ENCODE data around the gene MRPL44.
"Not testable (repeated sequence)": the region's sequence is repeated elsewhere in the genome, so short reads cannot be mapped to it uniquely, and the experiment has no call there.

MRPL44 gene

GRCh38 chr2:223973606-223974005 is 16.3 kb downstream of the MRPL44 start:
- DNase-seq, result no peak

DNA sequence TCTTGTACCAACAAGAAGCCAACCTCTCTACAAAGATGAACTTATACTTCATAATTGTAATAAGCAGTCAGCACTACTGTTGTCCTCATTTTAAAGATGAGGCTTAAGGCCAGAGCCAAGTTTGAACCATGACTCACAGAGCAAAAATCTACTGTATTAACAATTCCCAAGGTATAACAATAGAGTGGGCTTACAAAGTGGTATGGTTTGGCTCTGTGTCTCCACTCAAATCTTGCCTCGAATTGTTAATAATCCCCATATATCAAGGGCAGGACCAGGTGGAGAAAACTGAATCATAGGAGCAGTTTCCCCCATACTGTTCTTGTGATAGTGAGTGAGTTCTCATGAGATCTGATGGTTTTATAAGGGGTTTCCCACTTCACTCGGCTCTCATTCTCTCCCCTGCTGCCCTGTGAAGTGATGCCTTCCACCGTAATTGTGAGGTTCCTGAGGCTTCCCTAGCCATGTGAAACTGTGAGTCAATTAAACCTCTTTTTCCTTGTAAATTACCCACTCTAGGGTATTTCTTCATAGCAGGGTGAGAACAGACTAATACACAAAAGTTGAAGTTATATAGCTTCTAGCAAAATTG is 19.5 kb downstream of the MRPL44 start:
- no peak for DNase-seq

GRCh38 chr2:223978451-223978850 is 21.2 kb downstream of the MRPL44 start:
- no peak for DNase-seq

GRCh38 chr2:223979730-223980396 is 22.6 kb downstream of the MRPL44 start:
- DNase-seq, result no peak

DNA sequence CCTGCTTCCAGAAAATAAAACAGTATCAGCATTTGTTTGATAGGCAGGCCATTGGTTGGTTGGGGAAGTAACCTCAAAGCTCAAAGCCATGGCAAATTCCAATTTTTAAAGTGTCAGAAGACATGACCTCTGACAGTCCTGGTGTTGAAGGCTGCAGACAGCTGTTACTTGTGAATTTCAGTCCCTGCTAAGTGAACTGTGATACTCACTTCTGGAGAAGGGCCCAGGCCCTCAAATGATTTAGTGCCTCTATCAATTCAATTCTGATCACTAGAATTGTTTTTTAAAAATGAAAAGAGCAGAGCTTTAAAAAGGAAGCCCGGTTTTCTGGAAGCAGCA is 23.1 kb downstream of the MRPL44 start:
- DNase-seq, result no peak

DNA sequence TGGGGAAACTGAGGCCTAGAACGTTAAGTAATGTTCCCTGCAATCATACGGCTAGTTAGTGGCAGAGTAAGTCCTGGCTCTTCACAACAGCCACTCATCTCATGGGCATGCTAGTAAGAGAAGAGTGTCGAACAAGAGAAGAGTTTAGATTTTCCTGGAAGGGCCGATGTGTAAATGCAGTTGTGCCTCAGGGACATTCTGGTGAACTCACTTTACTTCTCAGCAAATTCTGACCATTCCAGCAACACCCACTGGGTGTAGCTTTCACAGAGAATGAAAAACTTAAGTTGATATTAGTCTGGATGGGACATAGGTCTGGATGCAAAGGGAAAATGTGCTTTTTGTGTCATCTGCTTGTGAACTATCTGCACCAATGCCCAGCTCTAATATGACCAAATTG is 23.5 kb downstream of the MRPL44 start:
- DNase-seq, result no peak

DNA sequence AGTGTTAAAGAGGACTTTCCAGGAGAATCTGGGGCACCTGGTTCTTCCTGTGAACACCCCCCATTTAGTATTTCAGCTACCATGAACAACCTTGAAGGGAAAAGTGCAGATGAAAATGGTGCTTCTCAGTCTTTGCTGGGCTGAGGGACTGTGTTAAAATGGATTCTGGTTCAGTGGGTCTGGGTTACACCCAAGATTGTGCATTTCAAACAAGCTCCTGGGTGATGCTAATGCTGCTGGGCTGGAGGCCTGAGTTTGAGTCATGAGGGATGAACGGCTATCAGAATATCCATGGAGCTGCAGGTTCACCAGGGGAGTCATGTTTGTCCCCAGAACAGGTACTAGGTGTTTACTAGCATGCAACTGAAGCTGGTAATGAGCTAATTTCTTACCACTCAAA is 24.0 kb downstream of the MRPL44 start:
- DNase-seq, result no peak

- no peak for DNase-seq
Observed at GRCh38 chr2:223989206-223989855, 32.1 kb downstream of the MRPL44 start.

DNA sequence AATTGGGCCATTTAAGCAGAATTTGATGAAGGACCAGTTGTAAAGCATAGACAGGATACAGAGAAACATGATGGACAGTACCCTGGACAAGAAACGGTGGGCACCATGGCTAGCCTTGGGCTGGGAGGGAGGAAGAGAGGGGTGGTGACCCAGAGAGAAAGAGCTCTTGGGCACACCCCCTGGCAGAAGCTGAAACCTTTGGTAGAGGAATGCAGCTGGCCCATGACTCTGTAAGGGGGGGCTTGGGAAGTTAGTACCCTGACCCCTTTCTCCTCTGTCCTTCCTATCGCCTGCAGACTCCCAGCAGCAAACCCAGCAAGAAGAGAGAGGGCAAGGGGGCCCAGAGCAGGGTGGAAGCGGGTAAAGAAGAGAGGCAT is 32.6 kb downstream of the MRPL44 start:
- no peak for DNase-seq

DNA sequence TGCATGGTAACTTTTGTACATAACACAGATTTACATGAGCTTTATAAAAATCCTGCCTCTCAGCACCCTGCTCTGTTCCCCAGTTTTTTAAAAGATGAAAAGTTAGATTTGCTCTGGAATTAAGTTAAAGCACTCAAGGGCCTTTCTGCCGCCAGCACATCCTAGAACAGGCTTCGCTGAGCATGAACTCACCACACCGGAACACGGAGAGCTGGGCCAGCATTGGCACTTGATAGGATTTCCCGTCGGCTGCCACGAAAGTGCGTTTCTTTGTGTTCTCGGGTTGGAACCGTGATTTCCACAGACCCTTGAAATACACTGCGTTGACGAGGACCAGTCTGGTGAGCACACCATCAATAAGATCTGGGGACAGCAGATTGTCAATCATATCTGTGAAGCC is 34.3 kb downstream of the MRPL44 start:
- DNase-seq, result no peak

DNA sequence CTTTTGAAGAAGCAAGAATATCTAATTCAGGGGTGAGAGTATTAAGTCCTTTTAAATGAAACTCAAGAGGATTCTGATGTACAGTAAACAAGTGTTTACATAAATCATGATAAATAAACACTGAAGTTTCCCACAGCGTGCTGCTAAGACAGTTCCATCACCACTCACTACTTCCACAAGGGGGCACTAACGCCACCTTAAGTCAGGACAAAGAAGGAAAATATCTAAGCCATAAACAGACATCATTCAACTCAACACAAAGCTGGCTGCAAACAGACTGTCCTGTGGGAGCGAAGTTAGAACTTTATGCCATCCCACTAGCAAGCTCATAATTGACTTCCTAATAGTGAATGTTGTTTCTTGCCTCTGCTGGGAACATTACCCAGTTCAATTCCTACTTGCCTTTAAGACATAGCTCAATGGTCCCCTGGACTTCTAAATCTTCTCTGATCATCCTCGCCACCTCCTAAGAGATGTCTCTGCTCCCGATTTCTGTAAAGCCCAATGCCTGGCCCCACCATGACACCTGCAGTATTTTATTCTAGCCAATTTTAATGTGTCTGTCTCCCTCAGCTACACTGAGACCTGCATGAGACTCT is 36.5 kb downstream of the MRPL44 start:
- peak; percentile 28 for DNase-seq

DNA sequence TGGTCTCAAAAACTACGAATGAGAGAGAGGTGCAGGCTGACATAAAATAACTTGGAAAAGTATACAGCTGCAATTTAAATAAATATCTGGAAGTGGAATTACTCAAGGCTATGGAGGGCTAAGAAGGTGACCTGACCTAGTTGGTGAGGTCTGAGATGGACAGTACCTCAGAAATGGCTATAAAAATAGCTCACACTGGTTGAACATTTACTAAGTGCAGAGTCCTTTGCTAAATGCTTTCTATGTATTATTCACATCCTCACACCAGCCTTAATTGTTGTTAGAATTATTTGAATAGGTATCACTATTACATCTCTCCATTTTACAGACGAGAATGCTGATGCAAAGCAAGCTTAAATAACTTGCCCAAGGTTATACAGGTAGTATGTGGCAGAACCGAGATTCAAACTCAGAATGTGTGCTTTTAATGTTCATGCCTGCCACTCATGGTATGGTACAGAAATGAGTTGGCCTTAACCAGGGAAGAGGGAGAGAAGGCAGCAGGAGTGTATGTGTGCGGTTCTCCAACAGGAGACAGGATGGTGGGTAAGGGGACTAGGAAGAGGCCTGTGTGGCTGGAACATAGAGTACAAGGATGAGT is 37.4 kb downstream of the MRPL44 start:
- no peak for DNase-seq

- no peak for DNase-seq
Observed at GRCh38 chr2:223995569-223995968, 38.3 kb downstream of the MRPL44 start.

- DNase-seq, result no peak
Observed at GRCh38 chr2:223996391-223996790, 39.1 kb downstream of the MRPL44 start.

- DNase-seq, result no peak
Observed at GRCh38 chr2:223997938-223998337, 40.7 kb downstream of the MRPL44 start.

DNA sequence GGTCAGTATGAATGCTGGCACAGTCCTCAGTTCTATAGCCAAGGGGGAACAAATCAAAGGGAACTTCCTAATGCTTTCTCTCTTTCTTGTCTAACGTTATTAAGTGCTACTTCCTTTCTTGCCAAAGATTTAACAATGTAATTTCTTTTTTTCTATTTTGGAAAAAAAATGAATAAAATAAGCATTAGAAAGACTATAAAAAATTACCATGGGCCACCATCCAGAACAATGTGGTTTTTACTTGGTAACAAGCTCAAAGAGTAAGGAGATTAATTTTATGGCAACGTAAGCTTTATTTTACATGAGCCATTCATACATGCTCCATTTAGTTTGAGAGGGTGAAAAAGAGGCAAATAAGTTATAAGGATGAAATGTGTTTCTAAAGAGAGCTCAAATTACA is 41.7 kb downstream of the MRPL44 start:
- no peak for DNase-seq

DNA sequence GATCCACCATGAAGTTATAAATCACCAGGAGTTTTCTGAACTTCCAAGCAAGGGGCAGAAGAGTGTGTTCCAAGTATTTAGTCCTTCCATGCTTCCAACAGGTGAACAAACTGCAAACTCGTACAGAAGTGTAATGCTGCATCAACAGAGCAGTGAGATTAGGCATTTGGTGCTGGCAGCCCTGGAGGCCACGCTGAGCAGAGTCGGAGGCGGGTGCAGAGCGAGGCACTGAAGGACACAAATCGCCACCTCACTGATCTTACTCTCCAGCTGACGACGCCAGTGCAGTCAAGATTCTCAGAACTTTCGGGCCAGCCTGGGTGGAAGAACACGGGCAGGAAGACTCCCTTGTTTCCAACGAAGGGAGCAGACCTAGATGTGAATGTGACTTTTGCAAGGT is 42.6 kb downstream of the MRPL44 start:
- DNase-seq, result no peak

DNA sequence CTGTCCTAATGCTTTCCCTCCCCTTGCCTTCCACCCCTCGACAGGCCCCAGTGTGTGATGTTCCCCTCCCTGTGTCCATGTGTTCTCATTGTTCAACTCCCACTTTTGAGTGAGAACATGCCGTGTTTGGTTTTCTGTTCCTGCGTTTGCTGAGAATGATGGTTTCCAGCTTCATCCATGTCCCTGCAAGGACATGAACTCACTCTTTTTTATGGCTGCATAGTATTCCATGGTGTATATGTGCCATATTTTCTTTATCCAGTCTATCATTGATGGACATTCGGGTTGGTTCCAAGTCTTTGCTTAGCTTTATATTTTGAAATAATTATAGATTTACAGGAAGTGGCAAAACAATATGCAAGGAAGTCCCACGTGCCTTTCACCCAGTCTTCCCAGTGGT is 43.4 kb downstream of the MRPL44 start:
- not testable (repeated sequence) for DNase-seq

- no peak for DNase-seq
Observed at GRCh38 chr2:224004105-224004695, 46.9 kb downstream of the MRPL44 start.

DNA sequence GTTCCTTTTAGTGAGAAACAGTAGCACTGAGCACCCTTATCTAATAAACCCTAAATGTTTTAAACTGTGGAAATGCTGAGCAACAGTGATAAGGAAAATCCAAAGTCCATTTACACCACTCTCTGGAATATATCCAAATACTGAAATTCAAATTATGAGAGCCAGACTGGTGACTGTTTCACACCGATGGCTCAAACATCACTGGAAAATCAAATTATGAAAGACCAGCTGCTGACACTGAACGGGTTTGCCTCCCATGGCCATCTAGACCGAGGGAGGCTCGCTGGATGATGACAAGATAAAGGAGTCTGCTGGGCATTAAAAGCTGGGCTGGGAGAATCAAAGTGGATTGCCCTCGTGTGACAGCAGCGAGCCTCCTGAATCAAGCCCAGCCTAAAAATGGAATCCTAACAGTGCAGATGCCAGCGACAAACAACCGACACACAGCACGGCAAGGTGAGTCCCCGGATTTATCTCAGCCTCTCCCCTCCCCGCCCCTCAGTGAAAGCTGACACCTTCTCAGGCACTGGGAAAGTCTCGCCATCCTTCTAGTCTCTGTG is 51.5 kb downstream of the MRPL44 start:
- peak; percentile 13 for DNase-seq

- DNase-seq, result no peak
Observed at GRCh38 chr2:224009605-224010315, 52.5 kb downstream of the MRPL44 start.

GRCh38 chr2:224011837-224012236 is 54.6 kb downstream of the MRPL44 start:
- no peak for DNase-seq

- DNase-seq, result no peak
Observed at GRCh38 chr2:224014336-224014735, 57.1 kb downstream of the MRPL44 start.
